Measurements from ENCODE around the gene GPC5. TPM values are rescaled to one million over a fixed set of nuclear protein-coding genes. Genes with fewer than 3 reads are reported as not detected.

Gene GPC5
- total RNA-seq, 1 experiment from 2014 or later = not detected

DNA sequence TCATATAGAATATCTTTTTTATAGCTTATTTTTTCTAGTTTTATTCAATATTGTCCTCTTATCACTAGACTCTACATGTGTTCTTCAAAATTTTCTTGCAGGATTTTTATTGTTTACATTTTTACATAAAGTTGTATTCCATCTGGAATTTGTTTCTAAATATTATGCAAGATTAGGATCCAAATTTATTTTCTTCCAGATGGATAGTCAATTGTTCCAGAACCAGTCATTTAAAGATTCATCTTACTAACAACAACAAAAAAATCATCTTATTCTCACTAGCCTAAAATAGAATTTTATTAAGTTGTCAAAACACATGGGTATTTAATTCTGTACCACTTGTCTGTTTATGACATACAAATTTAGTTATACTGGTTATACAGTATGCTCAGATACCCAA, 1437.8 kb downstream of the GPC5 start:
- no TSS peak for BruUV-seq (replicated peaks)
- H3K4me1 Mint-ChIP-seq (ENCODE audit: low read depth, unreplicated experiment) = no peaks in the 10 kb centered on the region

DNA sequence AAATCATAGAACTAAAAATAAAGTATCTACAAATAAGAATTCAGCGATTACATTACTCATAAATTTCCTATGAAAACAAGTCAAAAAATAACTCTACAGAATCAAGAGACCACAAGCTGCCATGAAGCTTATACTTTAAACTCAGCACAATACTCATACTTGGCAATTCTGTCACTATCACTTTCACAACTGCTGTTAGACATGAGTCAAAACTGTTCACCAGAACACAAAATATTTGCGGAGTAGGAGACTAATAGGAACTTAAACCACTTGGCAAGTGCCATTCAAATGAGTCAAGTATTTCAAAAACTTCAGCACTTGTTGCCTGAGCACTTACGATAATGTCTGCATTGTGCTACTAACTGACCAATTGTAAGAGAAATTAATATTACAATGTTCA, 1440.4 kb downstream of the GPC5 start:
- no peak for DNase-seq
- no peaks in the 10 kb centered on the region for H3K4me1 Mint-ChIP-seq (ENCODE audit: low read depth, unreplicated experiment)
- BruUV-seq (replicated peaks) = no TSS peak
- no peaks in the 10 kb centered on the region for H3K36me3 Mint-ChIP-seq (ENCODE audit: insufficient read depth, unreplicated experiment)
- TF ChIP-seq, protein P1, sequence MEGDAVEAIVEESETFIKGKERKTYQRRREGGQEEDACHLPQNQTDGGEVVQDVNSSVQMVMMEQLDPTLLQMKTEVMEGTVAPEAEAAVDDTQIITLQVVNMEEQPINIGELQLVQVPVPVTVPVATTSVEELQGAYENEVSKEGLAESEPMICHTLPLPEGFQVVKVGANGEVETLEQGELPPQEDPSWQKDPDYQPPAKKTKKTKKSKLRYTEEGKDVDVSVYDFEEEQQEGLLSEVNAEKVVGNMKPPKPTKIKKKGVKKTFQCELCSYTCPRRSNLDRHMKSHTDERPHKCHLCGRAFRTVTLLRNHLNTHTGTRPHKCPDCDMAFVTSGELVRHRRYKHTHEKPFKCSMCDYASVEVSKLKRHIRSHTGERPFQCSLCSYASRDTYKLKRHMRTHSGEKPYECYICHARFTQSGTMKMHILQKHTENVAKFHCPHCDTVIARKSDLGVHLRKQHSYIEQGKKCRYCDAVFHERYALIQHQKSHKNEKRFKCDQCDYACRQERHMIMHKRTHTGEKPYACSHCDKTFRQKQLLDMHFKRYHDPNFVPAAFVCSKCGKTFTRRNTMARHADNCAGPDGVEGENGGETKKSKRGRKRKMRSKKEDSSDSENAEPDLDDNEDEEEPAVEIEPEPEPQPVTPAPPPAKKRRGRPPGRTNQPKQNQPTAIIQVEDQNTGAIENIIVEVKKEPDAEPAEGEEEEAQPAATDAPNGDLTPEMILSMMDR (IDR thresholded peaks at IDR 0.05; ENCODE audit: unreplicated experiment) = no peak
- H3K27me3 Mint-ChIP-seq (ENCODE audit: unreplicated experiment) = no peaks in the 10 kb centered on the region
- peaks cover 3% of the 10 kb centered on the region for H3K9me3 Mint-ChIP-seq (ENCODE audit: low read depth, unreplicated experiment)
- intact Hi-C loops (cut with micrococcal nuclease; ENCODE audit: unreplicated experiment) = no loop called here
- no peak overlapping the region for H3K4me3 Mint-ChIP-seq (ENCODE audit: low read depth, unreplicated experiment)
- CTCF ChIA-PET = no interaction called here
- no peak overlapping the region for H3K27ac Mint-ChIP-seq (ENCODE audit: unreplicated experiment)

More for the DNA sequence above, 1437.8 kb downstream of the GPC5 start:
- DNase-seq = no peak
- Mint-ChIP-seq H3K9me3 (ENCODE audit: low read depth, unreplicated experiment) (peaks cover 4% of the 10 kb centered on the region), H3K4me3 (ENCODE audit: low read depth, unreplicated experiment) (no peak overlapping the region), H3K27me3 (ENCODE audit: unreplicated experiment) (no peaks in the 10 kb centered on the region), H3K27ac (ENCODE audit: unreplicated experiment) (no peak overlapping the region), H3K36me3 (ENCODE audit: insufficient read depth, unreplicated experiment) (no peaks in the 10 kb centered on the region)
- intact Hi-C loops (cut with micrococcal nuclease; ENCODE audit: unreplicated experiment) = no loop called here
- TF ChIP-seq, protein P1 (IDR thresholded peaks at IDR 0.05; ENCODE audit: unreplicated experiment) = no peak
- CTCF ChIA-PET = no interaction called here

DNA sequence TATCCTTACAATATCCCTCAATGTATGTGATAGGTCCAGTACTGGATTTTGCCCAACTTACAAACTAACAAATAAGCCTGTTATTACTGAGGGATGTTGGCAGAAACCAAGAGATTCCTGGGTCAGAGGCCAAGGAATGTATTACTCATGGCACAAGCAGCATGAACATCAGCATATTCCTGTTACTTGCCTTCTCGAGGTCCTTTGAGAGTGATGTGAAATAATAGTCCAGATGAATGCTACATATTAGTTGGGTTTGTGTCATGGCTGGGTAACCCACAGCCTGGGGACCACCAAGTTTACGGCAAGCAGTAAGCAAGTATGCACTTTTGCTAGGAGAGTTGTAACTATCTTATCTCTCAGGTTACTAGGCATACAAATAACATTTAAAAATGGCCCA, 1443.7 kb downstream of the GPC5 start:
- Mint-ChIP-seq H3K4me3 (ENCODE audit: low read depth, unreplicated experiment) (no peak overlapping the region), H3K27ac (ENCODE audit: unreplicated experiment) (no peak overlapping the region), H3K4me1 (ENCODE audit: low read depth, unreplicated experiment) (no peaks in the 10 kb centered on the region), H3K36me3 (ENCODE audit: insufficient read depth, unreplicated experiment) (no peaks in the 10 kb centered on the region), H3K27me3 (ENCODE audit: unreplicated experiment) (no peaks in the 10 kb centered on the region), H3K9me3 (ENCODE audit: low read depth, unreplicated experiment) (peaks cover 3% of the 10 kb centered on the region)
- DNase-seq = no peak
- BruUV-seq (replicated peaks) = no TSS peak
- intact Hi-C loops (cut with micrococcal nuclease; ENCODE audit: unreplicated experiment) = no loop called here
- CTCF ChIA-PET = no interaction called here
- TF ChIP-seq, protein P1 (IDR thresholded peaks at IDR 0.05; ENCODE audit: unreplicated experiment) = no peak

DNA sequence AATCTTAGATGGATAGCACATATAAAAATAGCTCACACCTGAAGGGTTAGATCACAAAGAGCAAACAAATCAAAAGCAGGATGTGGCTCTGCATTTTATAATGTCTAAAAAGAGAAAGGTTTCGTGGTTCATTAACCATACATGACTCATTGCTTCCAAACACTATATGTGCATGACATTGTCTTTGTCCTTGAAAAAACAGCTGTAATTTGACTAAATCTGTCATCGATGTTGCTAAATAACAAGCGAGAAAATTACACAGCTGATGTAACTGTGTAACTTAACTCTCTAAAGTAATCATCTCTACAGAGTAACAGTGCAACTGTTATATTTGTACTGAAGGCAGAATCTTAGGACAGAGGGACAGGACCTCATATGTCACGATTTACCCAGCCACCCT, 1445.1 kb downstream of the GPC5 start:
- Mint-ChIP-seq H3K4me1 (ENCODE audit: low read depth, unreplicated experiment) (no peaks in the 10 kb centered on the region), H3K4me3 (ENCODE audit: low read depth, unreplicated experiment) (no peak overlapping the region), H3K36me3 (ENCODE audit: insufficient read depth, unreplicated experiment) (no peaks in the 10 kb centered on the region), H3K27ac (ENCODE audit: unreplicated experiment) (no peak overlapping the region), H3K27me3 (ENCODE audit: unreplicated experiment) (no peaks in the 10 kb centered on the region), H3K9me3 (ENCODE audit: low read depth, unreplicated experiment) (peaks cover 3% of the 10 kb centered on the region)
- DNase-seq = no peak
- intact Hi-C loops (cut with micrococcal nuclease; ENCODE audit: unreplicated experiment) = no loop called here
- CTCF ChIA-PET = no interaction called here
- BruUV-seq (replicated peaks) = no TSS peak
- TF ChIP-seq, protein P1 (IDR thresholded peaks at IDR 0.05; ENCODE audit: unreplicated experiment) = no peak
